ENCODE data around the gene STK32C.
"Not testable (repeated sequence)": the region's sequence is repeated elsewhere in the genome, so short reads cannot be mapped to it uniquely, and the experiment has no call there.

The STK32C gene

GRCh38 chr10:132317477-132317876, 9.7 kb upstream of the STK32C start:
- peaks cover 32% of the 10 kb centered on the region for H3K4me1 ChIP-seq (ENCODE audit: control insufficient read depth, insufficient read depth, low read length, unreplicated experiment)
- not testable (repeated sequence) for H3K36me3 ChIP-seq (ENCODE audit: insufficient read depth, low read length); H3K27ac ChIP-seq (ENCODE audit: low read depth, low read length); H2AFZ ChIP-seq (ENCODE audit: low read length, unreplicated experiment); H3K4me3 ChIP-seq (ENCODE audit: low read depth, low read length); H3K27me3 ChIP-seq (ENCODE audit: insufficient read depth, low read length); H3K79me2 ChIP-seq (ENCODE audit: control insufficient read depth, insufficient read depth, low read length, unreplicated experiment)

- no peaks in the 10 kb centered on the region for H3K79me2 ChIP-seq (ENCODE audit: control insufficient read depth, insufficient read depth, low read length, unreplicated experiment)
- H3K4me3 ChIP-seq (ENCODE audit: low read depth, low read length) = no peak overlapping the region
- no peak overlapping the region for H3K27ac ChIP-seq (ENCODE audit: low read depth, low read length)
- no peaks in the 10 kb centered on the region for H3K36me3 ChIP-seq (ENCODE audit: insufficient read depth, low read length)
- H2AFZ ChIP-seq (ENCODE audit: low read length, unreplicated experiment) = no peak overlapping the region
- H3K27me3 ChIP-seq (ENCODE audit: insufficient read depth, low read length) = no peaks in the 10 kb centered on the region
- peaks cover 23% of the 10 kb centered on the region for H3K4me1 ChIP-seq (ENCODE audit: control insufficient read depth, insufficient read depth, low read length, unreplicated experiment)
Measured at GRCh38 chr10:132316133-132316532, 8.4 kb upstream of the STK32C start.

DNA sequence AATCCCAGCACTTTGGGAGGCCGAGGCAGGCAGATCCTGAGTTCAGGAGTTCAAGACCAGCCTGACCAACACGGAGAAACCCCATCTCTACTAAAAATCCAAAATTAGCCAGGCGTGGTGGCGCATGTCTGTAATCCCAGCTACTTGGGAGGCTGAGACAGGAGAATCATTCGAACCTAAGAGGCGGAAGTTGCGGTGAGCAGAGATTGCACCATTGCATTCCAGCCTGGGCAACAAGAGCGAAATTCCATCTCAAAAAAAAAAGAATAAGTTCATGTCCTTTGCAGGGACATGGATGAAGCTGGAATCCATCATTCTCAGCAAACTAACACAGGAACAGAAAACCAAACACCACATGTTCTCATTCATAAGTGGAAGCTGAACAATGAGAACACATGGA, 7.1 kb upstream of the STK32C start:
- not testable (repeated sequence) for H3K36me3 ChIP-seq (ENCODE audit: insufficient read depth, low read length)

DNA sequence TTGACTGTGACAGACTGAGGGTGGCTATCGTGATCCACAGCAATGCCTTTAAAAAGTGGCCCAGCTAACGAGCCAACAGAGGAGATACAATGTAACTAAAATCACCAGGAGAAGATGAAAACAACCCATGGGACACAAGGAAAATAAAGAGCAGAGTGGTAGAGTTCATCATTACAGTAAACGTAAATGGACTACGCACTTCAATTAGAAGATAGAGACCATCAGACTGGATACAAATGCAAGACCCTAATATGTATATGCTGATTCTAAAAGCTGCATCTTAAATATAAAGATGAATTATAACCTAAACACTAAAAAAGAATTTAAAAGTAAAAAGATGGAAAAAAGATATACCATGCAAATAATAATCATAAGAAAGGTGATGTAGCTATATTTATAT, 6.6 kb upstream of the STK32C start:
- Histone ChIP-seq H3K36me3 (ENCODE audit: insufficient read depth, low read length) (no peaks in the 10 kb centered on the region), H3K4me3 (ENCODE audit: low read depth, low read length) (no peak overlapping the region), H2AFZ (ENCODE audit: low read length, unreplicated experiment) (no peak overlapping the region), H3K4me1 (ENCODE audit: control insufficient read depth, insufficient read depth, low read length, unreplicated experiment) (peaks cover 8% of the 10 kb centered on the region), H3K79me2 (ENCODE audit: control insufficient read depth, insufficient read depth, low read length, unreplicated experiment) (no peaks in the 10 kb centered on the region), H3K27me3 (ENCODE audit: insufficient read depth, low read length) (no peaks in the 10 kb centered on the region), H3K27ac (ENCODE audit: low read depth, low read length) (no peak overlapping the region)

More for the DNA sequence above, 7.1 kb upstream of the STK32C start:
- H3K27me3 ChIP-seq (ENCODE audit: insufficient read depth, low read length); H3K27ac ChIP-seq (ENCODE audit: low read depth, low read length); H3K79me2 ChIP-seq (ENCODE audit: control insufficient read depth, insufficient read depth, low read length, unreplicated experiment); H2AFZ ChIP-seq (ENCODE audit: low read length, unreplicated experiment); H3K4me3 ChIP-seq (ENCODE audit: low read depth, low read length): not testable (repeated sequence)
- peaks cover 14% of the 10 kb centered on the region for H3K4me1 ChIP-seq (ENCODE audit: control insufficient read depth, insufficient read depth, low read length, unreplicated experiment)

DNA sequence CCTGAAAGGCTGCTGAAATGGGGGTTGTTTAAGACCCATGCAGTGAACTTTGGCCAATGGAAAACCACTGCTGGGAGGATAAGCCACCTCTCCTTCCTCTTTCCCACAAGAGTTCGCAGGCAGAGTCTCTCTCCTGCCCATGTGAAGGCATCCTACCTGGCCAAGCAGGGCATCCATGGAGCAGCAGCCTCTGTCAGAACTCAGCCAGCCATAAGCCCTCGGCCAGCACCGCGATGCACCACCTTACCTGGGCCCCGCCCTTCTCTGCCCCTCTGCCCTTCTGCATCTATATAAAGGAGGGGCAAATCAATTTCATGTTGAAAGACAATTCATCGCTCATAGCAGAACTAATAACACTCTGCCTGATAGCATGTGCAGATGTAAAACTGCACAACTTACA, 6.1 kb upstream of the STK32C start:
- H3K27me3 ChIP-seq (ENCODE audit: insufficient read depth, low read length) = no peaks in the 10 kb centered on the region
- no peaks in the 10 kb centered on the region for H3K79me2 ChIP-seq (ENCODE audit: control insufficient read depth, insufficient read depth, low read length, unreplicated experiment)
- no peak overlapping the region for H3K27ac ChIP-seq (ENCODE audit: low read depth, low read length)
- no peak overlapping the region for H2AFZ ChIP-seq (ENCODE audit: low read length, unreplicated experiment)
- no peaks in the 10 kb centered on the region for H3K36me3 ChIP-seq (ENCODE audit: insufficient read depth, low read length)
- H3K4me1 ChIP-seq (ENCODE audit: control insufficient read depth, insufficient read depth, low read length, unreplicated experiment) = peaks cover 7% of the 10 kb centered on the region
- no peak overlapping the region for H3K4me3 ChIP-seq (ENCODE audit: low read depth, low read length)

DNA sequence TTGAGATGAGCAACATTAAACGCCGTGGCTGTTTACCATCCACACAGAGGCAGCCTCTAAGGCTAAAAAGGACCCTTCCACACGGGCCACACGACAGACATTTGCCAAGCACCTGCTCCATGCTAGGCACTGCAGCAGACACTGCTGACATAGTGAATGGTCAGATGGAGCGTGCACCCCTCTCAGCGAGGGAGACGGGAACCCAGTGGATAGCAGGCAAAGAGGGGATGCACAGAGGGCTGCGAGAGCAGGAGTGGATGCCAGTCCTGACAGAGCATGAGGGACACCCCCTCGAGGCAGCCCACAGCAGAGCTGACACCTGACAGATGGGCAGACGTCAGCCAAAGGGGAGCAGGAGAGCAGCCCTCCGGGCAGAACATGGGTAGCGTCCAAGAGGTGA, 5.6 kb upstream of the STK32C start:
- no peak overlapping the region for H3K4me3 ChIP-seq (ENCODE audit: low read depth, low read length)
- H3K27me3 ChIP-seq (ENCODE audit: insufficient read depth, low read length) = no peaks in the 10 kb centered on the region
- H3K4me1 ChIP-seq (ENCODE audit: control insufficient read depth, insufficient read depth, low read length, unreplicated experiment) = peaks cover 5% of the 10 kb centered on the region
- no peaks in the 10 kb centered on the region for H3K79me2 ChIP-seq (ENCODE audit: control insufficient read depth, insufficient read depth, low read length, unreplicated experiment)
- H3K27ac ChIP-seq (ENCODE audit: low read depth, low read length) = no peak overlapping the region
- no peaks in the 10 kb centered on the region for H3K36me3 ChIP-seq (ENCODE audit: insufficient read depth, low read length)
- H2AFZ ChIP-seq (ENCODE audit: low read length, unreplicated experiment) = no peak overlapping the region

- no peaks in the 10 kb centered on the region for H3K36me3 ChIP-seq (ENCODE audit: insufficient read depth, low read length)
- no peaks in the 10 kb centered on the region for H3K79me2 ChIP-seq (ENCODE audit: control insufficient read depth, insufficient read depth, low read length, unreplicated experiment)
- no peak overlapping the region for H2AFZ ChIP-seq (ENCODE audit: low read length, unreplicated experiment)
- no peak overlapping the region for H3K4me3 ChIP-seq (ENCODE audit: low read depth, low read length)
- no peak overlapping the region for H3K27ac ChIP-seq (ENCODE audit: low read depth, low read length)
- peaks cover 5% of the 10 kb centered on the region for H3K4me1 ChIP-seq (ENCODE audit: control insufficient read depth, insufficient read depth, low read length, unreplicated experiment)
- no peaks in the 10 kb centered on the region for H3K27me3 ChIP-seq (ENCODE audit: insufficient read depth, low read length)
Measured at GRCh38 chr10:132311338-132311939, 3.7 kb upstream of the STK32C start.

DNA sequence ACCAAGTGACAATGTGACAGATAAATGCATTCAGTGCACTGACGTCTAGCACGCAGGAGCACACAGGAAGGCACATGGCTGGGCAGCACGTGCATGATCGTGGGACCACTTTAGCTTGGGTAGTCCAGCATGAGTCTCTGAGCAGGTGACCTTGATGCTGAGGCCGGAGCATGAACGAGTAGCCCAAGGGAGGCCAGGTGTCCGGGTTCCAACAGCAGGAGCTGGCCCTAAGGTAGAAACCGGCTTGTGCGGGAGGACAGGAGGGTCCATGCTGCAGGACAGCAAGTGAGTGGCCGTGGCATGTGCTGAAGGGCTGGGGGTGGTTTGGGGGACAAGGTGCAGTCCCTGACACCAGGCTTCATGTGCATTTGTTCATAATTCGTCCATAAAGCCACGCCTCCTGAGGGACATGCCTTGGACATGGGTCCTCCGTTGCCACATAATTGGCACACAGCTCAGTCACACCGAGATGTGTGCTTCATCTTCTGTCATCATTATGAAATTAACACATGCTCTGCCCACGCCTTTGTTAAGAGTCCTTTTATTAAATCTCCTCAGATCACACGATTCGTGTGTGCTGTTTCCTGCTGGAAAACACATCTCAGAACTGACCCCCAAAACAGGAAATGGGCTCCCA, 3.1 kb upstream of the STK32C start:
- Histone ChIP-seq H2AFZ (ENCODE audit: low read length, unreplicated experiment) (no peak overlapping the region), H3K27me3 (ENCODE audit: insufficient read depth, low read length) (no peaks in the 10 kb centered on the region), H3K4me3 (ENCODE audit: low read depth, low read length) (no peak overlapping the region), H3K27ac (ENCODE audit: low read depth, low read length) (no peak overlapping the region), H3K36me3 (ENCODE audit: insufficient read depth, low read length) (no peaks in the 10 kb centered on the region), H3K4me1 (ENCODE audit: control insufficient read depth, insufficient read depth, low read length, unreplicated experiment) (peaks cover 5% of the 10 kb centered on the region), H3K79me2 (ENCODE audit: control insufficient read depth, insufficient read depth, low read length, unreplicated experiment) (peaks cover 3% of the 10 kb centered on the region)

- H3K4me3 ChIP-seq (ENCODE audit: low read depth, low read length) = no peak overlapping the region
- H2AFZ ChIP-seq (ENCODE audit: low read length, unreplicated experiment) = no peak overlapping the region
- H3K4me1 ChIP-seq (ENCODE audit: control insufficient read depth, insufficient read depth, low read length, unreplicated experiment) = peaks cover 5% of the 10 kb centered on the region
- no peak overlapping the region for H3K27ac ChIP-seq (ENCODE audit: low read depth, low read length)
- peaks cover 3% of the 10 kb centered on the region for H3K79me2 ChIP-seq (ENCODE audit: control insufficient read depth, insufficient read depth, low read length, unreplicated experiment)
- no peaks in the 10 kb centered on the region for H3K27me3 ChIP-seq (ENCODE audit: insufficient read depth, low read length)
- no peaks in the 10 kb centered on the region for H3K36me3 ChIP-seq (ENCODE audit: insufficient read depth, low read length)
Measured at GRCh38 chr10:132309879-132310591, 2.3 kb upstream of the STK32C start.

DNA sequence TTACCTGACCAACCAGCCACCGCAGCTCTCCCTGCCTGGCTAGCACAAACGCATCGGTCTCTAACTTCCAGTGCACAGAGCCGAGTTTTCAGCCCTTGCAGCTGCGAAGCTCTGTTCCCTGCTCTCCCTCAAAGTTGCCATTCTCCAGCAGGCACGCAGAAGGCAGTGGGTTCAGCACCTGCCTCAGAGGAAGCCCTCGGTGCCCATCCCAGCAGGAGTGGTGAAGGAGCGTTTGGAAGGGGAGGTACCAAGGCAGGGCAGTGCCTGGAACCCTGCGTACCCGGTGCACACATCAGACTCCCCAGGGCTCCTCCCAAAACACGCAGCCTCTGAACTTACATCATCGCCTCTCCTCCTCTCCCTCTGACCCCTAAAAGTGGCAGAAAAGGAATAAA, 1.7 kb upstream of the STK32C start:
- no peak overlapping the region for H3K27ac ChIP-seq (ENCODE audit: low read depth, low read length)

More for the DNA sequence above, 1.7 kb upstream of the STK32C start:
- peaks cover 5% of the 10 kb centered on the region for H3K4me1 ChIP-seq (ENCODE audit: control insufficient read depth, insufficient read depth, low read length, unreplicated experiment)
- H2AFZ ChIP-seq (ENCODE audit: low read length, unreplicated experiment) = no peak overlapping the region
- H3K27me3 ChIP-seq (ENCODE audit: insufficient read depth, low read length) = no peaks in the 10 kb centered on the region
- no peak overlapping the region; the same call in 1 of the 2 replicates for H3K4me3 ChIP-seq (ENCODE audit: low read depth, low read length)
- H3K36me3 ChIP-seq (ENCODE audit: insufficient read depth, low read length) = no peaks in the 10 kb centered on the region
- H3K79me2 ChIP-seq (ENCODE audit: control insufficient read depth, insufficient read depth, low read length, unreplicated experiment) = peaks cover 3% of the 10 kb centered on the region

Data from ACC112 (cell line).